H1 (cell line): ENCODE measurements around the gene TROAP. TPM values are rescaled to one million over a fixed set of nuclear protein-coding genes. Genes with fewer than 3 reads are reported as not detected.

Source experiments
- CTCF ChIA-PET: fragments of 300-600 bp; sonication (Branson Sonifier 250); formaldehyde crosslinking; loops from one replicate; lab custom pipeline; 2021; ENCODE audit not compliant: partially characterized antibody; lab: Charles Lee
- POLR2A ChIA-PET: fragments of 300-600 bp; sonication (Branson Sonifier 250); formaldehyde crosslinking; loops from one replicate; lab custom pipeline; 2021; ENCODE audit warnings: inconsistent platforms; ENCODE audit not compliant: partially characterized antibody; lab: Charles Lee
- DNase-seq, 2 experiments: peaks; one replicate each; pipeline versions ENCODE4 v3.0.0 to v3.0.0-alpha.2; 2010 to 2022; ENCODE audit warnings: low spot score in 2 of 2, low read depth in 1 of 2, mixed read lengths in 1 of 2
- FAIRE-seq: peaks from 2 replicates; lab custom pipeline; 2011; peaks lifted over from hg19 to GRCh38; lab: Jason Lieb, UNC
- H2AFZ ChIP-seq: 2 replicates; pipeline ENCODE4 v1.8.1; 2012; ENCODE audit warnings: low read length, inconsistent platforms
- H2AK5ac ChIP-seq: 2 replicates; pipeline ENCODE4 v1.6.1; 2013; ENCODE audit warnings: low read depth, low read length
- H2BK120ac ChIP-seq: replicated peaks from 2 replicates; pipeline ENCODE3; 2013; ENCODE audit warnings: low read depth, low read length, inconsistent platforms
- H2BK12ac ChIP-seq: 2 replicates; pipeline ENCODE4 v1.6.1; 2013; ENCODE audit warnings: low read depth, low read length
- H2BK15ac ChIP-seq: 2 replicates; pipeline ENCODE4 v1.6.1; 2013; ENCODE audit warnings: low read length
- H2BK20ac ChIP-seq: 2 replicates; pipeline ENCODE4 v1.6.1; 2013; ENCODE audit warnings: low read length
- H2BK5ac ChIP-seq: 2 replicates; pipeline ENCODE4 v1.6.1; 2013; ENCODE audit warnings: low read depth, low read length
- H3K14ac ChIP-seq: 2 replicates; pipeline ENCODE4 v1.6.1; 2013; ENCODE audit warnings: inconsistent platforms; ENCODE audit not compliant: insufficient read length
- H3K18ac ChIP-seq: 2 replicates; pipeline ENCODE4 v1.6.1; 2013; ENCODE audit warnings: low read length; ENCODE audit errors: extremely low read depth
- H3K23ac ChIP-seq: 2 replicates; pipeline ENCODE4 v1.6.1; 2013; ENCODE audit warnings: inconsistent platforms; ENCODE audit not compliant: insufficient read length
- H3K23me2 ChIP-seq: 2 replicates; pipeline ENCODE4 v1.6.1; 2013; ENCODE audit warnings: low read depth, low read length
- H3K27ac ChIP-seq: 2 replicates; pipeline ENCODE4 v1.6.1; 2011; ENCODE audit warnings: low read depth, low read length, inconsistent platforms
- H3K27me3 ChIP-seq, 4 experiments: replicated peaks in 1 of 4; 1 replicate in 1 of 4; 2 replicates in 3 of 4; pipeline versions ENCODE4 v1.6.1 to v1.8.1; 2011 to 2013; ENCODE audit warnings: low read length in 3 of 4, mild to moderate bottlenecking in 3 of 4, inconsistent platforms in 2 of 4, mixed read lengths in 2 of 4, moderate library complexity in 1 of 4; ENCODE audit not compliant: control insufficient read depth in 3 of 4, insufficient read depth in 3 of 4; ENCODE audit errors: extremely low read depth in 1 of 4
- H3K36me3 ChIP-seq, 4 experiments: 2 replicates each; pipeline versions ENCODE4 v1.6.1 to v1.8.1; 2011 to 2013; ENCODE audit warnings: mild to moderate bottlenecking in 4 of 4, low read length in 3 of 4, moderate library complexity in 2 of 4, control low read depth in 1 of 4, inconsistent platforms in 1 of 4; ENCODE audit not compliant: insufficient read depth in 4 of 4, control insufficient read depth in 2 of 4
- H3K4ac ChIP-seq: replicated peaks from 2 replicates; pipeline ENCODE3; 2013; ENCODE audit warnings: low read length, low read depth, mixed read lengths, inconsistent platforms; ENCODE audit not compliant: insufficient read length
- H3K4me1 ChIP-seq, 4 experiments: replicated peaks in 1 of 4; 1 replicate in 1 of 4; 2 replicates in 3 of 4; pipeline versions ENCODE4 v1.6.1 to v1.8.1; 2011 to 2013; ENCODE audit warnings: low read length in 3 of 4, inconsistent platforms in 2 of 4, mixed read lengths in 1 of 4; ENCODE audit not compliant: insufficient read depth in 4 of 4, control insufficient read depth in 3 of 4
- H3K4me2 ChIP-seq, 2 experiments: 2 replicates each; pipeline versions ENCODE4 v1.6.1 to v1.8.1; 2011 to 2013; ENCODE audit warnings: low read depth in 2 of 2, low read length in 2 of 2, control low read depth in 1 of 2, inconsistent platforms in 1 of 2, mild to moderate bottlenecking in 1 of 2; ENCODE audit not compliant: insufficient read depth in 1 of 2
- H3K4me3 ChIP-seq, 4 experiments: fragments of 200-600, 300-600 bp in 1 of 4; sonication (generic), shearing (Covaris generic), sonication (Bioruptor Twin) in 1 of 4; 2 replicates each; pipeline versions ENCODE4 v1.5.1 to v1.8.1; 2011 to 2016; ENCODE audit warnings: low read length in 4 of 4, low read depth in 3 of 4, control low read depth in 2 of 4, inconsistent platforms in 2 of 4, mild to moderate bottlenecking in 2 of 4, mixed read lengths in 1 of 4, moderate library complexity in 1 of 4; ENCODE audit not compliant: insufficient read depth in 2 of 4; ENCODE audit errors: extremely low read depth in 1 of 4
- H3K56ac ChIP-seq: replicated peaks from 2 replicates; pipeline ENCODE3; 2013; ENCODE audit warnings: low read depth, mild to moderate bottlenecking, mixed read lengths, low read length, inconsistent platforms; ENCODE audit not compliant: insufficient read length
- H3K79me1 ChIP-seq: 2 replicates; pipeline ENCODE4 v1.6.1; 2013; ENCODE audit warnings: low read depth, low read length, control low read depth
- H3K79me2 ChIP-seq, 2 experiments: 2 replicates each; pipeline versions ENCODE4 v1.6.1 to v1.8.1; 2012 to 2013; ENCODE audit warnings: low read length in 2 of 2, mild to moderate bottlenecking in 2 of 2, inconsistent platforms in 1 of 2; ENCODE audit not compliant: insufficient read depth in 2 of 2, control insufficient read depth in 1 of 2
- H3K9ac ChIP-seq, 4 experiments: replicated peaks in 1 of 4; 1 replicate in 1 of 4; 2 replicates in 3 of 4; pipeline versions ENCODE4 v1.6.1 to v1.8.1; 2011 to 2013; ENCODE audit warnings: low read depth in 3 of 4, low read length in 3 of 4, control low read depth in 2 of 4, mild to moderate bottlenecking in 2 of 4, moderate library complexity in 2 of 4, inconsistent platforms in 1 of 4; ENCODE audit errors: extremely low read depth in 1 of 4
- H3K9me3 ChIP-seq, 2 experiments: 2 replicates each; pipeline versions ENCODE4 v1.6.1 to v1.8.1; 2012 to 2013; ENCODE audit warnings: mild to moderate bottlenecking in 2 of 2, moderate library complexity in 2 of 2, control low read depth in 1 of 2, inconsistent platforms in 1 of 2, low read depth in 1 of 2, low read length in 1 of 2, mixed read lengths in 1 of 2; ENCODE audit not compliant: insufficient read depth in 2 of 2
- H4K20me1 ChIP-seq, 2 experiments: replicated peaks in 1 of 2; 2 replicates each; pipeline versions ENCODE3 to v1.8.1; 2011 to 2013; ENCODE audit warnings: inconsistent platforms in 2 of 2, low read length in 2 of 2, mild to moderate bottlenecking in 1 of 2; ENCODE audit not compliant: insufficient read depth in 2 of 2, control insufficient read depth in 1 of 2
- H4K5ac ChIP-seq: 2 replicates; pipeline ENCODE4 v1.6.1; 2013; ENCODE audit warnings: low read length, low read depth, mixed read lengths, inconsistent platforms; ENCODE audit not compliant: insufficient read length
- H4K8ac ChIP-seq: 2 replicates; pipeline ENCODE4 v1.8.0; 2013; ENCODE audit warnings: mild to moderate bottlenecking, moderate library complexity, low read length, inconsistent platforms; ENCODE audit not compliant: insufficient read depth; ENCODE audit errors: extremely low read depth
- H4K91ac ChIP-seq: replicated peaks from 2 replicates; pipeline ENCODE3; 2013; ENCODE audit warnings: low read length, mixed read lengths, inconsistent platforms; ENCODE audit not compliant: insufficient read length
- CTBP2 ChIP-seq: IDR thresholded peaks from 2 replicates; pipeline ENCODE4 v1.7.0; 2011; ENCODE audit warnings: borderline replicate concordance, mild to moderate bottlenecking, moderate library complexity, mixed read lengths, low read length; ENCODE audit not compliant: insufficient read depth, insufficient read length
- JUN ChIP-seq: IDR thresholded peaks from 2 replicates; pipeline ENCODE4 v1.6.1; 2011; ENCODE audit warnings: low read depth, mild to moderate bottlenecking, improper control_type of control experiment, low read length
- POLR2AphosphoS5 ChIP-seq: IDR thresholded peaks from 2 replicates; pipeline ENCODE4 v1.6.1; 2011; ENCODE audit warnings: low read depth, low read length
- RNF2 ChIP-seq: fragments of 200-900, 300-1000 bp; sonication (generic); IDR thresholded peaks from 2 replicates; pipeline ENCODE4 v1.7.1; 2016; ENCODE audit warnings: borderline replicate concordance, low read depth, mild to moderate bottlenecking, antibody characterized with exemption, low read length; ENCODE audit not compliant: poor library complexity, severe bottlenecking; ENCODE audit errors: missing control alignments
- RXRA ChIP-seq: IDR thresholded peaks from 2 replicates; pipeline ENCODE4 v1.6.1; 2011; ENCODE audit warnings: low read depth, mild to moderate bottlenecking, low read length, moderate library complexity; ENCODE audit not compliant: insufficient read depth
- SAP30 ChIP-seq: fragments of 300-600 bp; sonication (generic); IDR thresholded peaks from 2 replicates; pipeline ENCODE4 v1.7.1; 2012; ENCODE audit warnings: low read length, moderate library complexity, mild to moderate bottlenecking, inconsistent platforms; ENCODE audit not compliant: insufficient read depth, insufficient replicate concordance
- TBP ChIP-seq: IDR thresholded peaks from 2 replicates; pipeline ENCODE4 v1.6.1; 2011; ENCODE audit warnings: low read depth, low read length, improper control_type of control experiment
- YY1 ChIP-seq: IDR thresholded peaks from 2 replicates; pipeline ENCODE4 v1.6.1; 2011; ENCODE audit warnings: low read depth, mild to moderate bottlenecking, low read length
- WGBS, 2 experiments: shearing (Covaris generic) in 1 of 2; methylation state at CpG; one replicate each; pipeline versions ENCODE4 v1.1.6 to v1.1.7; 2013 to 2015; ENCODE audit warnings: low lambda C conversion rate in 2 of 2, mixed read lengths in 2 of 2, inconsistent platforms in 1 of 2, low coverage in 1 of 2, missing lambda C conversion rate in 1 of 2; ENCODE audit not compliant: insufficient replicate concordance in 2 of 2, insufficient coverage in 1 of 2, insufficient read length in 1 of 2; ENCODE audit errors: extremely low coverage in 1 of 2, missing lambda C conversion rate in 1 of 2; 5-methylcytosine and 5-hydroxymethylcytosine counted together
- polyA plus RNA-seq, 7 experiments: library from polyadenylated mRNA; depleted of rRNA in 3 of 7; stranded (reverse) in 5 of 7; unstranded in 2 of 7; fragments of >200 nt in 5 of 7; fragments of 200-250 nt in 2 of 7; gene quantifications; 1 replicate in 5 of 7; 2 replicates in 1 of 7; 4 replicates in 1 of 7; pipeline versions ENCODE4 v1.2.1 to v1.2.3, GENCODE V29; 2011 to 2013; ENCODE audit warnings: missing spikeins in 2 of 7, mixed read lengths in 2 of 7
- total RNA-seq: library from RNA; stranded (reverse); fragmentation: NEBNext Ultra II Directional; extraction: Animal tissue kit (Norgen Biotek cat#: 25700); gene quantifications from 2 replicates; pipeline ENCODE4 v1.2.1, GENCODE V29; 2021
- TF ChIP-seq, protein P1 (sequence below): IDR thresholded peaks from 2 replicates; pipeline ENCODE4 v1.6.1; 2011; ENCODE audit warnings: low read depth, mild to moderate bottlenecking, low read length; ENCODE audit not compliant: insufficient read depth

TROAP gene
- total and polyA plus RNA-seq, 2 of the 8 experiments (the other 6 are each of a cell fraction or from before 2014, with no cell fraction given), result 36.7 to 52.0 TPM

DNA sequence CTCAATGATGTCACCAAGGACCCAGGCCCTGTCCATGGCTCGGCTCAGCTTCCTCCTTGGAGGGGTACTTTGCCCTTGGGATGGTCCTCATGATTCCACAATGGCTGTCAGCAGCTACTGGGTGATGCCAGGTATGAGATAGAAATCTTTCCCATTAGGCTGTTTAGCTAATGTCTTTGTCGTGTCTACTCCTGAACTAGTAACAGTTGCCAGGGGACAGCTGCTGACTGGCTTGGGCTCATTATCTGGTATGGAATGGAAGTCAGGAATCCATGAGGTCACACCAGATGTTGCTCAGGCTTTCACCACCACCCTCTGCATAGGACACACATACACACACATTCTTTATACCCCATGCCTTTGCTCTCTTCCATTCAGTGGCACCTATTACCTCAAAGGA is 18.9 kb upstream of the TROAP start:
- WGBS, 2 experiments, result 75% methylated on average over 2 of the region's 2 CpGs; no CpG with 5 or more reads in 1 of the 2 experiments
- no peaks in the 10 kb centered on the region for H3K79me2 ChIP-seq
- no peak overlapping the region for H4K91ac ChIP-seq
- H3K18ac ChIP-seq, result no peak overlapping the region
- no peak overlapping the region for H2BK12ac ChIP-seq
- H2AK5ac ChIP-seq, result no peak overlapping the region
- H3K36me3 ChIP-seq, result no peaks in the 10 kb centered on the region
- no peak overlapping the region for H3K4ac ChIP-seq
- POLR2A ChIA-PET, result interaction anchor here (0.8 to 2.2 kb wide), 3 partner anchors 8 to 38 kb away, joined by 3 to 6 read pairs (median 5); no protein-coding TSS in a partner anchor
- CTCF ChIA-PET, result interaction anchor here (1.0 to 6.3 kb wide), 11 partner anchors 9 to 368 kb away, joined by 3 to 30 read pairs (median 6); partner anchors contain the start of genes PRPH and TROAP
- H2AFZ ChIP-seq, result no peak overlapping the region
- H4K20me1 ChIP-seq, result no peaks in the 10 kb centered on the region
- no peak overlapping the region for H2BK5ac ChIP-seq
- no peak overlapping the region for H3K4me2 ChIP-seq
- H3K9ac ChIP-seq, result no peak overlapping the region
- H4K8ac ChIP-seq, result no peak overlapping the region
- no peaks in the 10 kb centered on the region for H3K9me3 ChIP-seq
- FAIRE-seq (no peak), DNase-seq (no peak)
- H3K27ac ChIP-seq, result no peak overlapping the region
- TF ChIP-seq SAP30 (no peak), CTBP2 (no peak), JUN (no peak), POLR2AphosphoS5 (no peak), YY1 (no peak), RXRA (no peak), RNF2 (no peak), TBP (no peak)
- TF ChIP-seq, protein P1, sequence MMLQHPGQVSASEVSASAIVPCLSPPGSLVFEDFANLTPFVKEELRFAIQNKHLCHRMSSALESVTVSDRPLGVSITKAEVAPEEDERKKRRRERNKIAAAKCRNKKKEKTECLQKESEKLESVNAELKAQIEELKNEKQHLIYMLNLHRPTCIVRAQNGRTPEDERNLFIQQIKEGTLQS, result no peak
- H4K5ac ChIP-seq, result no peak overlapping the region
- no peak overlapping the region for H3K23ac ChIP-seq
- H3K23me2 ChIP-seq, result no peaks in the 10 kb centered on the region
- no peak overlapping the region for H3K56ac ChIP-seq
- H3K4me3 ChIP-seq, result no peak overlapping the region
- H2BK120ac ChIP-seq, result no peak overlapping the region
- no peak overlapping the region for H2BK20ac ChIP-seq
- no peaks in the 10 kb centered on the region for H3K4me1 ChIP-seq
- no peaks in the 10 kb centered on the region for H3K79me1 ChIP-seq
- no peak overlapping the region for H2BK15ac ChIP-seq
- H3K27me3 ChIP-seq, result no peaks in the 10 kb centered on the region; a peak in 4 of 7 replicates
- no peak overlapping the region for H3K14ac ChIP-seq
